Stimulated activated CD8-positive, alpha-beta memory T cell treated with anti-CD3 and anti-CD28 coated beads, Interleukin-12 subunit alpha, Interleukin-12 subunit beta, amount 100 ng/mL, for 4 hours (primary cell): ENCODE measurements around the gene CYP27B1.
A peak's percentile ranks its signal among the peaks of the same experiment; 100 is the strongest.

ENCODE experiments used
- DNase-seq: peaks from one replicate; pipeline ENCODE4 v3.0.0-alpha.2; 2020; ENCODE audit warnings: low read depth

CYP27B1 gene

DNA sequence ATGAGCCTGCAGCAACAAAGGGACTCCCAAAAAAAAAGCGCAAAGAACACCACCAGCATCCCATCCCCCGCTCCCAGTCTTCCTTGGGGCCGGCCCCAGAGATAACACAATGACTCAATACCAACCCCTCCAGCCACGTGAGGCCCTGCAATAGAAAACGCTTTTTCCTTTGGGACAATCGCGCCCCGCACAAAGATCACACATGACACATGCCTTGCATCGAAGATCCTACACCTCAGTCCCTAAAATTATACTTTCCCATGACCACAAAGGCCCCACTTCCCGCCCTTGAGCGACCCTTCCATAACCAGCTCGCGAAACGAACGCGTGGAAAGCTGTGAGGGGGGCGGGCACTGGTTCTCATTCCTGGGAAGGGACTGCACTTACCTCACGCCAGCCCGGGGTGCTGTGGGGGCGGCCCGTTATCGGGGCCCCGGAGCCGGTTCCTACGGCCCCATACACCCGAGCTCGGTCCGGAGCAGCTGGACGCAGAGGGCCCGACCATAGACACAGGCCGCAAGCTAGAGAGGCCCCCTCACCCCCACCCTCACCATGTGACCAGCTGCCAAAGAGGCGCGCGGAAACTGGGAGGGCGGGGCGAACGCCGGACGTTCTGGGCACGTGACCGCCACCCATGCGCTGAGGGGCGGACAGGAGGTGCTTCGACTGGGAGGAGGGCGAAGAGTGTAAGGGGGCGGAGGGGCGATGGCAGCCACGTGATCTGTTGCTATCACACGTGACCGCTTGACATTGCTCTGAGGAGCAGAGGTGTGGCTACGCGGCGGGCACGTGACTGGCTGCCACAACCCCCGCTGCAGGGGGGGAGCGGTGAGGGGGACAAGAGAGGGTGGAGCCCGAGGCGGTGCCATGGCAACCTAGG is 14.8 kb downstream of the CYP27B1 start, which contains the start of gene CDK4:
CDK4 (minus strand) TSS at position 523 of the 880 bp plus-strand sequence. CDS start 593 bp downstream, outside the sequence.
- DNase-seq: peak; percentile 96

DNA sequence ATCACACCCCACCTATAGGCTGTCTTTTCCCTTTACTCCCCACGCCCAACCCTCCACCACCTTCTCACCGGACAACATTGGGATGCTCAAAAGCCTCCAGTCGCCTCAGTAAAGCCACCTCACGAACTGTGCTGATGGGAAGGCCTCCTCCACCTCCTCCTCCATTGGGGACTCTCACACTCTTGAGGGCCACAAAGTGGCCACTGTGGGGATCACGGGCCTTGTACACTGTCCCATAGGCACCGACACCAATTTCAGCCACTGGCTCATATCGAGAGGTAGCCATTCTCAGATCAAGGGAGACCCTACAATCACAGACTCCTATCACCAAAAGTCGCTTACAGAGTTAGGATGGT is 15.5 kb downstream of the CYP27B1 start:
- no peak for DNase-seq

DNA sequence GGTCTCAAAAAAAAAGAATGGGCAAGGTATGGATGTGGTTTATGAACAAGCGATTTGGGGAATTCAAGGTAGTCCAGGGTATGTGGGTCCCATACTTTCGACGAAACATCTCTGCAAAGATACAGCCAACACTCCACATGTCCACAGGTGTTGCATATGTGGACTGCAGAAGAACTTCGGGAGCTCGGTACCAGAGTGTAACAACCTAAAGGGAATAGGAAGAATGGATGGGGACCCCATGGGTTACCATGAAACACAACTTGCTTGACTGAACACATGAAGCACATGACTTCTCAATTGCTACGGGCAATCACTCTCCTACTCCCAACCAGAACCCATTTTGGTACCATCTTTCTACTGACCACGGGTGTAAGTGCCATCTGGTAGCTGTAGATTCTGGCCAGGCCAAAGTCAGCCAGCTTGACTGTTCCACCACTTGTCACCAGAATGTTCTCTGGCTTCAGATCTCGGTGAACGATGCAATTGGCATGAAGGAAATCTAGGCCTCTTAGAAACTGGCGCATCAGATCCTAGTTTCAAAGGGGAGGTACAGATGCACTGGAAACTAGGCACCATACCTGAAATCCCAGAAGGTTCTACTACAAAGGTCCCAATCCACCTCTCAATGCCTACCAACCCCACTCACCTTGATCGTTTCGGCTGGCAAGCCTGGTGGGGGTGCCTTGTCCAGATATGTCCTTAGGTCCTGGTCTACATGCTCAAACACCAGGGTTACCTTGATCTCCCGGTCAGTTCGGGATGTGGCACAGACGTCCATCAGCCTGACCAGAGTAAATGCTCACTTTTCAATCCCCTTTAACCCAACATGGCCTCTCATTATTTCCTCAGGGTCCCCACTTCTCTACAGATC is 16.1 kb downstream of the CYP27B1 start:
- DNase-seq: no peak

DNA sequence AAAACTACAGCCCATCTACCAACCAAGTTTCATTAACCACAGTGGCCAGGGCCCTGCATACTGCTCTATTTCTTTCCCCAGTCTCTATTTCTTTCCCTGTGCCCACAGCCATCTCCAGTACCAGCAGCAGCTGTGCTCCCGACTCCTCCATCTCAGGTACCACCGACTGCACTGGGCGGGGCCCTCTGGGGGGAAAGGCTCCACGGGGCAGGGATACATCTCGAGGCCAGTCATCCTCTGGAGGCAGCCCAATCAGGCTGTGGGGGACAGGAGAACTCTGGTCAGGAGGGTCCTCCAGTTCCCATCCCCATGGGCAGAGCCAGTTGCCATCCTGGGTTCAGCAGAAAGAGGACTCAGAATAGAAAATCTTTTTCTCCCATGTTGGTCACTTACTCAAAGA is 17.8 kb downstream of the CYP27B1 start:
- no peak for DNase-seq

DNA sequence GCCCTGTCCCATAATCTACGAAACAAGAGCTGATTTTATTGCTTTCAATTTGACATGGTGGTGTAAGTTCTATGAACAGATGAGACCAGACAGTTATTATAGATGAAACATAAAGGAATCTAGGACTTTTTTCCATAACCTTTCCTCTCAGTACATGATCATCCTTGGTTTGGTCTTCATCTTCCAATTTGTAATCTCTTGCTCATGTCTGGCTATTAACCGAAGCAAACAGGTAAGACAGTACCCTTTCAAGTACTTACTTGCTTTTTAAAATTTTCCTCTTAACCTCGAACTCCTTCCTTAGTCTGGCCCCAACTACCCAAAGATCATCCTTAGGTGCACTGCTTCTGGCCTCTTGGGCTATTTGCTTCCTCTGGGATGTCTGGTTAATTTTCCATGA is 20.9 kb downstream of the CYP27B1 start:
- DNase-seq: no peak

DNA sequence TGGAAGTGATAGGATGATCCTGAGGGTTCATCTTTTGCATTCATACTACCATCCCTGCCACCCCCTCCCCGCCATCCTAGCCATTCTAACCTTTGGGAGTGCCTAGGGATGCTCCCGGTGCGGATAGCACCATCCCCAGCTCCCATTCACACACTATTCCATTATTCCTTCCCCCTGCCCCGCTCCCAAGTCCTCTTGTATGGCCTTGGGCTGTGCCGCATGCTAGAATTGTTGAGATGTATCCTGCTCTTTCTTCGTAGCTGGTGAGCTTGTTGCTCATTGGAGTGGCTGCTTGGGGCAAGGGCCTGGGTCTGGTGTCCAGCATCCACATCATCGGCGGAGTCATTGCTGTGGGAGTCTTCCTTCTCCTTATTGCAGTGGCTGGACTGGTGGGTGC is 21.4 kb downstream of the CYP27B1 start:
- no peak for DNase-seq

DNA sequence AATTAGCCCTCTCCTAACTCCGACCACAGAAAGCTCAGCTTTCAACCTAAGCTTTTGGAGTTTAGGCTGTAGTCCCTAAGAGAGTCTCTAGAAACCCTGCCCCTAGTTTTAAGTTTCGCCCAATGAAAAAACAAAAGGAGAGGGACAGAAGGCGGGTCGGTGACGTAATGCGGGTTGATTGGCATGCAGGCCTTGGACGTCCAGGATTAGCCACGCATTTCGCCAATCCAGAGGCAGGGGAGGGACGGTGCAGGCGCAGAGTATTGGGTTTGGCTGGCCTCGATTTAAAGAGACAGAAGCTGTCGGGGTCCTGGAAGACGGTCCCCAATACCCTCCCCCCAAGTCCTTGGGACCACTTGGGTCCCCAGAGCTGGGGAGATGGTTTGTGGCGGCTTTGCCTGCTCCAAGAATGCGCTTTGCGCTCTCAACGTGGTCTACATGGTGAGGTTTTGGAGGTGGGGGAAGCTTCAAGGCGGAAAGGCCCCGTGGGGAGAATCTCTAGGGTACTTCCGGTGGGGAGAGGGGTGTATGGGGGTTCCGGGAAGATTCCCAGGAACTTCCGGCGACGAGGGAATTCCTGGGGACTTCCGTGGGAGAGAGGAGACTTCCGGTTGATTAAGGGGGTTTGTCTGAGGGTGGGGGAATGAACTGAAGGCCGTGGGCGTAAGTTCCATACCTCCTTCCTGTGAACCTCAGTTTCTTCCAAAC is 21.9 kb downstream of the CYP27B1 start, which contains the start of gene TSPAN31:
TSPAN31 (plus strand) TSS at position 263 of the 708 bp plus-strand sequence; CDS start at position 379, 116 bp downstream.
- DNase-seq: peak; percentile 83

DNA sequence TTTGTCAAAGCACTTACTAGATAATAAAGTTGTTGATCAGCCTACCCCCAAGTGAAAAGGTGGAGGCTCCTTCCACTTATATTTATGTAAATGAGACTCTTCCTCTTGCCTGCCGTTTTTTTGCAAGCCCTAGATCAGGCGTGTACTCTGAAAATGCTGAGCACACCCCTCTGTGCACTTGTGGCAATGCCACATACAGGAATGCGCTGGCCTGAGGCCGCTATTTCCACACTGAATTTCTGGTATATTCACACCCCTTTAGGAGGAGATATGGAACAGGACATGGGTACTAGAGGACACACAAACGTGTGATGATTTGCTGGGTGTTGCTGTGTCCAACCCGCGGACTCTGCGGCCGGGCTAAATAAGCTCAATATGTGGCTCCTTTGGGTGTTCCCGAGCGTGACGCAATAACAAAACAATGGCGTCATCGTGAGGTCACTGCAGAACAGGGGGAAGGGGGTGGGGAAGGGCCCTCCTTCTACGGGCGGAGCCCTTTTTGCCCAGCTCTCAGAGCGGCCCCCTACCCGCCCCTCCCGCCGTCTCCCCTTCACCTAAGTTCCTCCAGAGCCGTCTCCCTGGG is 22.6 kb downstream of the CYP27B1 start:
- peak; percentile 60 for DNase-seq

DNA sequence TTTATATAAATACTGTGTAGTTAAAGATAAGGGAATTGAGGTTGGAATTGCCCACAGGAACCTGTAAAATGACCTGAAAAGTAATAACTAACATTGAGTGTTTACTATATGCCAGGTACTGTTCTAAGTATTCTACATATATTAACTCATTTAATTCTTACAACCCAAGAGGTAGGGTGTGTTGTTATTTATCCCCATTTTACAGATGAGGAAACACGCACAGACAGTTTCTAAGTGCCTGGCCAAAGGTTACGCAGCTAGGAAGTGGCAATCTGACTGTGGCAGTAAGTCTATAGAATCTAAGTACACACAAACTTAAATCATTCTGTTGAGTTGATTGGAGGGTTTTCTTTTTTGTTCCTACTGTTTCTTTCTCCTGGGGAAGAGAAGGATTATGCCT is 23.1 kb downstream of the CYP27B1 start:
- no peak for DNase-seq

DNA sequence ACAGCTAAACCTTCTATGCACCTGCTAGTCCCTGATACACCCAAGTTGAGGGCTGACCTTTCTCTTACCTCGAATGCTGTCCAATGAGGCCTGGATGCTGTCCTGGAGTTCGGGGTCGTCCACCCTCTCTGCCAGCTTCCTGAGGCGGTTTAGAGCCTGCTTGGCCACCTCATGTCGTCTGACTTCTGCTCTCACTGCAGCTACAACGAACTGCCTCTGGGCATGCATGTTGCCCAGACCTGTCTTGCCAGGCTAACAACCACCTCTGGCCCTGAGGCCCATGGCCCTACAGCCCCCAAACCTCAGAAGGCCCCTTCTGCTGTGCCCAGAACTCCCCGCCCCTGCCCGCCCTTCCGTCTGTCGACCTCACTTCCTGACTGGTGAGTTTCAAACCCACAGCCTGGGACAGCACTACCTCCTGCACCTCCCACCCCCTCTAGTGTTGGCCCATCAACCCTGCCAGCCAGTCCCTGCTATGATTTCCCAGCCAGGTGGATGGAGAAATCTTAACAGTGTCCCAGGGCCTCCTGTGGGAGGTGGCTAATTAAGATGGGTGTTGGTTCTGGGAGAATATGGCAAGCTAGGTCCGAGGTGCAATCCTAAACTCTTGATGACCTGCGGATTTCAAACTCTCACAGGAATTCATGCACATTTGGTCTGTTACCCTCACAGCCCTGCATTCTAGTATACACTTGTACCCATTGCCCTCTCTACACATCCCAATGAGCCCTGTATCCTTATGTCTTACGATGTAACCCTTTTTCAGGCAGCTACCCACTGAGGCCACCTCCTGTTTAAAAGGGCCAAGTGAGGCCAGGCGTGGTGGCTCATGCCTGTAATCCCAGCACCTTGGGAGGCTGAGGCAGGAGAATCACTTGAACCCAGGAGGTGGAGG is 24.8 kb downstream of the CYP27B1 start:
- peak; percentile 65 for DNase-seq

DNA sequence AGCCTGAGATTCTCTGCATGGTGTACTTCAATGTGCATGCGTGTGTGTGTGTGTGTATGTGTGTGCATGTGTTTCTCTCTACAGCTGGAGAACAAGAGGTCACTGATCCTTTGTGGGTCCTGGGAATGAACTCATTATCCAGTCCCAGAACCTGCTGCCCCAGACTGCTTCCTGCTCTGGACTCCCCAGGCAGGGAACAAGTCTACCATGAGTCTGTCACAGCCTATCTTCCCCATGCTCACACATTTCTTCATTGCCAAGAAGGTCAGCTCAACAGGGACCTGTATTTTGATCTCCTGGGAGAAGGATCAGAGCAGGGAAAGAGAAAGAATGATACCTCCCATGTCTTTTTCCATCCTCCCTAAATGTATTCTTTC is 25.5 kb downstream of the CYP27B1 start:
- no peak for DNase-seq

DNA sequence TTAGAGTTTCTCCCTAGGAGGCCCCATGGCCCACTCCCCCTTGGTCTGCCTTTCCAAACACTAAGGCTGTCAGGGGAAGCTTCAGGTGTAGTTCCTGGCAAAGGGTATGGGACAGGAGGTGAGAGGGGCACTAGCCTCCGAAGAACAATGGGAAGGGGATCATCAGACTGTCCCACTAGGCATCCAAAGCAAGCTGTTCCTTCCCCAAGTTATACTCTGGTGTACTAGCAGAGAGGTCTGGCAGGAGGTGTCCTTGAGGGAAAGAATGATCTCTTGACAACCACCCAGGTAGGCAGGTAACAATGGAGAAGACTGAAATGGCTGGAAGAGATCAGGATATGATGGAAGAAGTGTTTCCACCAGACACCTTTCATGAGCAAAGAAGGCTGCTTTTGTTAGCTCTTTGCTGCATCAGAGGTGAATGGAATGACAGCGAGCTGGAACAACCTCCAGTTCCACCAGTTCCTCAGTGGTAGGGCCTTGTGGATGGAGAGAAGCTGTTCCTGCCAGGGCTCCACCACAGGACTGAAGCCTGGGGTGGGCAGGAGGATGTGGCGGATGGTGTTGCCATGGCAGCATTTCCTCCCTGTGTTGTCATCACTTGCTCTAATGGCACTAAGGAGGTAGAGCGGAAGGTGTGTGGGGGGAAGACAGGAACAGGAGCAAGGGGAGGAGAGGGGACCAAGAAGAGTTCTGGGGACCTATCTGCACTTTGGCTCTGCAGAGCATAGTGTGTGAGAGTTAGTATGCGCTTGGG is 26.0 kb downstream of the CYP27B1 start:
- peak; percentile 61 for DNase-seq

DNA sequence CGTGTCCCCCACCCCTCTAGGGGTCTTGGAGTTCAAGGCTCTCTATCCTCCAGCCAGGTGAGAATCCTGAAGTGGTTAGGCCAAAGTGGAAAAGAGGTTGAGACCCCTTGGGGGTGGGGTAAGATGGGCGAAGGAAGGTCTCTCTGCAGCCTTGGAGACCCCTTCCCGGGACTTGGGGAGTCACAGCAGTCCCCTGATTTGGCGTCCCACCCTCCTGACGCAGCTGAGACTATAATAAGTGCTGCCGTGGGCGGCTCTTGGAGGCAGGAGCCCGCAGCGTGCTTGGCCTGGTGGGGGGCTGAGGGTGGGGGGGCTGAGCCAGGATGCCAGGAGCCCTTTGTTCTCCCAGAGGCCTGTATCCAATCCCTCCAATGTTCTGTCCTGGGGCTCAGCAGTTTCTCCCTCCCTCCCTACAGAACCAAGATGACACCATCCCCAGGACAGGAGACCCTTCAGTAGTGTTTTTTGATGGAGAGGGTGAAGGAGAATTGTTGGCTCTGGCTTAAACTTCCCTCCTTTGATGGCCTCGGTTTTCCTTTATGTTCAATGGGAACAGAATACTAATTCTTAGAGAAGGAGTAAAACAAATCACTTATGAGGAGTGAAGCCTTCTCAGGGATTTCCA is 26.9 kb downstream of the CYP27B1 start:
- DNase-seq: no peak

DNA sequence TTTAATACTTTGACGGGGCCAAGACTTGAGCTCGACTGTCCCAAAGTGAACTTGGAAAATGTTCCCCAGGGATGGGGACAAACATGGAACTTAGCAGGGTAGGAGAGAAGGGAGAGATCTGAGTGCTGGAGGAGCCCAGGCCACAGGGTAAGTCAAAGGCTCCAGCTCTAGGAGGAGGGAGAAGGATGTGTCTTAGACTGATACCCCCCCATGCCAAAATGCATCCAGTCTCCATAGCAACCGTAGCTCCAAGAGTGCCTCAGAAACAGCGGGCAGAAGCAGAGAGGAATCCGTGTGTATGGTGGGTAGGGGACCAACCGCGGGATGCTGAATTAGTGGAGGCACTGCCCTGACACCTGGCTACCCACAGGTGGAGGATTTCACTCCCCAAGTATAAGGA is 27.5 kb downstream of the CYP27B1 start:
- DNase-seq: no peak

DNA sequence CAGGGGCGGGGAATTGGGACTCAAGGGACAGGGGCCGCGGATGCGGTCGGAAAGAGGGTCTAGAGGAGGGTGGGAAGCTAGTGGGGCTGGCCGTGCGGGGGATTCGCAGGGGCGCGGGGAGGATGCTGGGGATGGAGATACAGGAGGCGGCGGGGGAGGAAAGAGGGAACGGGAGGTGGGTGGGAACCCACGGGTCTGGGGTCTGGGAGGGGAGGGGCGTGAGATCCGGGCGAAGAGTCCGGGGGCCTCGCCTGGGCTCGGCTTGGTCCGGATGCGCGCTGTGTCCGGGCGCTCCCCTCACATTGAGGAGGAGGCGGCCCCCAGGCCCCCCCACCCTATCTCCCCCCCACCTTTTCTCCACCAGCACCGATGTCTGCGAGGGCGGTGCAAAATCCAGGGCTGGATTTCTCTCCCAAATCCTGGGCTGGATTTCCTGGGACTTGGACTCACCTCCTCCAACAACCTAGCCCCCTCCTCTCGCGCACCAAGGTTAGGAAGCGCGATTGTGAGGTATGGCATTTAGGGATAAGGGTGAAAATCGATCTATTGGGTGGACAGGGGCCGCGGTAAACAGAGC is 28.1 kb downstream of the CYP27B1 start, which contains the start of gene AGAP2:
AGAP2 (minus strand) TSS at position 82 of the 577 bp plus-strand sequence. CDS start 496 bp downstream, outside the sequence.
- no peak for DNase-seq

DNA sequence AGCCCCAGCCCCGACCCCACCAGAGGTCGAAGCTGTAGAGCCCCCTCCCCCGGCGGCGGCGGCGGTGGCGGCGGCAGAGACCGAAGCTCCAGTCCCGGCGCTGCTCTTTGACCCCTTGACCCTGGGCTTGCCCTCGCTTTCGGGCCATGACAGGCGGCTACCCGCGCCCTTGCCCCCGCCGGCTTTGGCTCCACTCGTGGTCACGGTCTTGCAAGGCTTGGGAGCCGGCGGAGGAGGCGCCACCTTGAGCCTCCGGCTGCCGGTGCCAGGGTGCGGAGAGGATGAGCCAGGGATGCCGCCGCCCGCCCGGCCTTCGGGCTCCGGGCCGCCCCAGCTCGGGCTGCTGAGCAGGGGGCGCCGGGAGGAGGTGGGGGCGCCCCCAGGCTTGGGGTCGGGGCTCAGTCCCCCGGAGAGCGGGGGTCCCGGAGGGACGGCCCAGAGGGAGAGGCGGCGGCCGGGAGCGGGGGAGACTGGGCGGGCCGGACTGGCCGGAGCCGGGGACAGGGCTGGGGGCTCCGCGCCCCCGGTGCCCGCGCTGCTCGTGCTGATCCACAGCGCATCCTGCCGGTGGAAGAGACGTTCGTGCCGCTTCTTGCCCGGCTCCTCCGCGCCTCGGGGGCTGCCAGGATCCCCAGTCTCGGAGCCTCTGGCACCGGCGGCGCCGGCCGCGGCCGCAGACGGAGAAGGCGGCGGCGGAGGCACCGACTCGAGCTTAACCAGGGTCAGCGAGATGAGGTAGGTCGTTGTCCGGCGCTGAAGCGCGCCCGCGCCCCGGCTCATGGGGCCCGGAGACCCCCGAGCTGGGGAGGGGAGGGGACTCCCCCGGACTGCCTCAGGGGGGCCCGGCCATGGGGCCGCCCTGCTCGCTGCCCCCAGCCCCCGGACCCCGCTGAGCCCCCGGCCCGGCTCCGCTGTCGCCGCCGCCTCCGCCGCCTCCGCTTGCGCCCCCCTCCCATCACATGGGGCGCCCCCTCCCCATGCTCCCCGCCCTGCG is 29.1 kb downstream of the CYP27B1 start:
- no peak for DNase-seq

DNA sequence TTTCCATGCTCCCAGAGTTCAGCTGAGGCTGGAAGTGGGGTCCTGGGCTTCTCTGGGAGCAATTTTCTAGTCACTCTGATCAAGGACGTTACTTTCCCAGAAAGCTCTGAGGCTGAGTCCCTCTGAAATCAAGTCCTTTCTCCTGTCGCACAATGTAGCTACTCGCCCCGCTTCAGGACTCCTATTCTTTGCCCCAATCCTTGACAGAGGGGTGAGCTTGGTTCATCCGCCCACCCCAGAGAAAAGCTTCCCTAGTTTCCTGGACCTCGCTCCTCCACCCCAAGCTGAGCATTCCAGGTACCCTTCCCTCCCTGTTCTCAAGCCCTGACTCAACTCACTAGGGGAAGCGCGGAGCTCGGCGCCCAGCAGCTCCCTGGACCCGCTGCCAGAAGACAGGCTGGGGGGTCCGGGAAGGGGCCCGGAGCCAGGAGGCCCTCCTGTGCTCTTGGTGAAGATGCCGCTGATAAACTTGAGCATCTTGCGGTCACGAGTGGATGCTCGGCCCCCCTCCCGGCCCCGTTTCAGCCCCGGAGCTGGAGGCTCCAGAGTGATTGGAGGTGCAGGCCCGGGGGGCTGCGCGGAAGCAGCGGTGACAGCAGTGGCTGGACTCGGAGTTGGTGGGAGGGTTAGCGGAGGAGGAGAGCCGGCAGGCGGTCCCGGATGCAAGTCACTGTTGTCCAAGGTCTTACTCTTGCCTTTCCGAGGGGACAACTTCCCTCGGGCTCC is 30.0 kb downstream of the CYP27B1 start:
- no peak for DNase-seq
